GM12892 (cell line): ENCODE results near the gene REG4.

Source experiments
- POLR2A ChIP-seq: IDR thresholded peaks from 2 replicates; pipeline ENCODE4 v1.6.1; 2011; ENCODE audit warnings: low read depth, low read length, control low read depth
- POLR2AphosphoS5 ChIP-seq: IDR thresholded peaks from 2 replicates; pipeline ENCODE4 v1.6.1; 2011; ENCODE audit warnings: low read depth, low read length, control low read depth
- TAF1 ChIP-seq: IDR thresholded peaks from 2 replicates; pipeline ENCODE4 v1.6.1; 2011; ENCODE audit warnings: low read depth, mild to moderate bottlenecking, control low read depth, low read length, borderline replicate concordance

- no peak for TF ChIP-seq POLR2A
- no peak for TF ChIP-seq POLR2AphosphoS5
- no peak for TF ChIP-seq TAF1
These were observed 63.2 kb downstream of the REG4 start for GRCh38 chr1:119748040-119748439.
